ENCODE results near the gene USP13. TPM values are rescaled to one million over a fixed set of nuclear protein-coding genes. Genes with fewer than 3 reads are reported as not detected.

The USP13 gene
- total and polyA plus RNA-seq, 2 of the 13 experiments (the other 11 are each of a cell fraction or from before 2014, with no cell fraction given), result 15.9 to 36.7 TPM

DNA sequence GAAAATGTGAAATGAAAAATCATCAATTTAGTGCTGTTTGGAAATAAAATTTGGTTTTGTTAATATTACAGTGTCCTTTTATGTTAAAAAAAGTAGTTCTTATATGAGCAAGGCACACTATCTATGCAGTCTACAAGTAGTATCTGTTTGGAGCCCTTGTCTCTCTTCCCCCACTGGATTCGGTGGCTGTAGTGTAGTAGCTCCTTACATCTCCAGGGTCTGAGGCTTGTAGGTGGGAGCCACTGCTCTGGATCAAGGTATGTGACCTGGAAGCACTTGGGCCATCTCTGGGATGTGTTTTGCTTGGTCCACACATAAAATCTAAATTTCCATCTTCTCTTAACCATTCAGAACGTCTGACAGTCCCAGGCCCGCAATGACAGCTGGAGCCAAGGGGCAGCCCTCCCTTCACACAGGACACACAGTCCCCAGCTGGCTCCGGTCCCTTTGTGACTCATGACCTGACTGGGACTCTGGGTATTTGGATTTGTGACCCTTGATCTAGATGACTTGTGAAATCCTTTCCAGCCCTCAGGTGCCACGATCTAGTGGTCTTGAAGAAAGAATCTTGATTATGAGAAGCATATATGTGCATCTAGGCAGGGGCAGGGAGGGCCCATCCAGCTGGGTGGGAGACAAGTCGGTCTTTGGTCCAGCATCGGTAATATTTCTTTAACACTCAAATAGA, 80.0 kb downstream of the USP13 start (continued):
- TF ChIP-seq ZNF746 (CRISPR knock-in tag; IDR thresholded peaks at IDR 0.05) (no peak), SIN3A (IDR thresholded peaks at IDR 0.05; ENCODE audit: borderline replicate concordance, low read depth, low read length) (peak; percentile 68; the same call in 1 of the 2 replicates), CCDC6 (CRISPR knock-in tag; IDR thresholded peaks at IDR 0.05) (no peak), ZFP62 (CRISPR knock-in tag; IDR thresholded peaks at IDR 0.05) (no peak), ISX (CRISPR knock-in tag; conservative IDR thresholded peaks at IDR 0.05) (no peak), ZNF75D (CRISPR knock-in tag; IDR thresholded peaks at IDR 0.05; ENCODE audit: borderline replicate concordance) (no peak), IRF2 (CRISPR knock-in tag; IDR thresholded peaks at IDR 0.05) (peak; percentile 81), HNF4G (IDR thresholded peaks at IDR 0.05; ENCODE audit: borderline replicate concordance, low read depth, low read length) (peak; percentile 87), HNF4G (CRISPR knock-in tag; IDR thresholded peaks at IDR 0.05; ENCODE audit: borderline replicate concordance, low read depth) (peak; percentile 56; the same call in 1 of the 2 replicates), DMAP1 (CRISPR knock-in tag; IDR thresholded peaks at IDR 0.05) (0 out of 2 replicates have a peak, but pooled peaks have one; percentile 38), ZFP41 (CRISPR knock-in tag; IDR thresholded peaks at IDR 0.05; ENCODE audit: borderline replicate concordance) (no peak), SP5 (CRISPR knock-in tag; IDR thresholded peaks at IDR 0.05; ENCODE audit: borderline replicate concordance, low read depth) (0 out of 2 replicates have a peak, but pooled peaks have one; percentile 18), KDM6A (CRISPR knock-in tag; IDR thresholded peaks at IDR 0.05; ENCODE audit: low read depth) (no peak), ATF1 (CRISPR knock-in tag; IDR thresholded peaks at IDR 0.05) (0 out of 2 replicates have a peak, but pooled peaks have one; percentile 20), ZNF160 (CRISPR knock-in tag; IDR thresholded peaks at IDR 0.05) (no peak), ZNF451 (CRISPR knock-in tag; IDR thresholded peaks at IDR 0.05) (no peak), EED (CRISPR knock-in tag; IDR thresholded peaks at IDR 0.05) (no peak), ZSCAN20 (CRISPR knock-in tag; IDR thresholded peaks at IDR 0.05; ENCODE audit: borderline replicate concordance) (no peak), ZNF333 (CRISPR knock-in tag; IDR thresholded peaks at IDR 0.05; ENCODE audit: borderline replicate concordance) (no peak), SPEN (CRISPR knock-in tag; IDR thresholded peaks at IDR 0.05; ENCODE audit: low read depth) (no peak)
- TF ChIP-seq, protein P1, sequence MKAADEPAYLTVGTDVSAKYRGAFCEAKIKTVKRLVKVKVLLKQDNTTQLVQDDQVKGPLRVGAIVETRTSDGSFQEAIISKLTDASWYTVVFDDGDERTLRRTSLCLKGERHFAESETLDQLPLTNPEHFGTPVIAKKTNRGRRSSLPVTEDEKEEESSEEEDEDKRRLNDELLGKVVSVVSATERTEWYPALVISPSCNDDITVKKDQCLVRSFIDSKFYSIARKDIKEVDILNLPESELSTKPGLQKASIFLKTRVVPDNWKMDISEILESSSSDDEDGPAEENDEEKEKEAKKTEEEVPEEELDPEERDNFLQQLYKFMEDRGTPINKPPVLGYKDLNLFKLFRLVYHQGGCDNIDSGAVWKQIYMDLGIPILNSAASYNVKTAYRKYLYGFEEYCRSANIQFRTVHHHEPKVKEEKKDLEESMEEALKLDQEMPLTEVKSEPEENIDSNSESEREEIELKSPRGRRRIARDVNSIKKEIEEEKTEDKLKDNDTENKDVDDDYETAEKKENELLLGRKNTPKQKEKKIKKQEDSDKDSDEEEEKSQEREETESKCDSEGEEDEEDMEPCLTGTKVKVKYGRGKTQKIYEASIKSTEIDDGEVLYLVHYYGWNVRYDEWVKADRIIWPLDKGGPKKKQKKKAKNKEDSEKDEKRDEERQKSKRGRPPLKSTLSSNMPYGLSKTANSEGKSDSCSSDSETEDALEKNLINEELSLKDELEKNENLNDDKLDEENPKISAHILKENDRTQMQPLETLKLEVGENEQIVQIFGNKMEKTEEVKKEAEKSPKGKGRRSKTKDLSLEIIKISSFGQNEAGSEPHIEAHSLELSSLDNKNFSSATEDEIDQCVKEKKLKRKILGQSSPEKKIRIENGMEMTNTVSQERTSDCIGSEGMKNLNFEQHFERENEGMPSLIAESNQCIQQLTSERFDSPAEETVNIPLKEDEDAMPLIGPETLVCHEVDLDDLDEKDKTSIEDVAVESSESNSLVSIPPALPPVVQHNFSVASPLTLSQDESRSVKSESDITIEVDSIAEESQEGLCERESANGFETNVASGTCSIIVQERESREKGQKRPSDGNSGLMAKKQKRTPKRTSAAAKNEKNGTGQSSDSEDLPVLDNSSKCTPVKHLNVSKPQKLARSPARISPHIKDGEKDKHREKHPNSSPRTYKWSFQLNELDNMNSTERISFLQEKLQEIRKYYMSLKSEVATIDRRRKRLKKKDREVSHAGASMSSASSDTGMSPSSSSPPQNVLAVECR (CRISPR knock-in tag; IDR thresholded peaks at IDR 0.05; ENCODE audit: borderline replicate concordance), result peak; percentile 44
- TF ChIP-seq, protein P2, sequence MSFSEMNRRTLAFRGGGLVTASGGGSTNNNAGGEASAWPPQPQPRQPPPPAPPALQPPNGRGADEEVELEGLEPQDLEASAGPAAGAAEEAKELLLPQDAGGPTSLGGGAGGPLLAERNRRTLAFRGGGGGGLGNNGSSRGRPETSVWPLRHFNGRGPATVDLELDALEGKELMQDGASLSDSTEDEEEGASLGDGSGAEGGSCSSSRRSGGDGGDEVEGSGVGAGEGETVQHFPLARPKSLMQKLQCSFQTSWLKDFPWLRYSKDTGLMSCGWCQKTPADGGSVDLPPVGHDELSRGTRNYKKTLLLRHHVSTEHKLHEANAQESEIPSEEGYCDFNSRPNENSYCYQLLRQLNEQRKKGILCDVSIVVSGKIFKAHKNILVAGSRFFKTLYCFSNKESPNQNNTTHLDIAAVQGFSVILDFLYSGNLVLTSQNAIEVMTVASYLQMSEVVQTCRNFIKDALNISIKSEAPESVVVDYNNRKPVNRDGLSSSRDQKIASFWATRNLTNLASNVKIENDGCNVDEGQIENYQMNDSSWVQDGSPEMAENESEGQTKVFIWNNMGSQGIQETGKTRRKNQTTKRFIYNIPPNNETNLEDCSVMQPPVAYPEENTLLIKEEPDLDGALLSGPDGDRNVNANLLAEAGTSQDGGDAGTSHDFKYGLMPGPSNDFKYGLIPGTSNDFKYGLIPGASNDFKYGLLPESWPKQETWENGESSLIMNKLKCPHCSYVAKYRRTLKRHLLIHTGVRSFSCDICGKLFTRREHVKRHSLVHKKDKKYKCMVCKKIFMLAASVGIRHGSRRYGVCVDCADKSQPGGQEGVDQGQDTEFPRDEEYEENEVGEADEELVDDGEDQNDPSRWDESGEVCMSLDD (CRISPR knock-in tag; IDR thresholded peaks at IDR 0.05; ENCODE audit: borderline replicate concordance), result no peak
- TF ChIP-seq, protein P3, sequence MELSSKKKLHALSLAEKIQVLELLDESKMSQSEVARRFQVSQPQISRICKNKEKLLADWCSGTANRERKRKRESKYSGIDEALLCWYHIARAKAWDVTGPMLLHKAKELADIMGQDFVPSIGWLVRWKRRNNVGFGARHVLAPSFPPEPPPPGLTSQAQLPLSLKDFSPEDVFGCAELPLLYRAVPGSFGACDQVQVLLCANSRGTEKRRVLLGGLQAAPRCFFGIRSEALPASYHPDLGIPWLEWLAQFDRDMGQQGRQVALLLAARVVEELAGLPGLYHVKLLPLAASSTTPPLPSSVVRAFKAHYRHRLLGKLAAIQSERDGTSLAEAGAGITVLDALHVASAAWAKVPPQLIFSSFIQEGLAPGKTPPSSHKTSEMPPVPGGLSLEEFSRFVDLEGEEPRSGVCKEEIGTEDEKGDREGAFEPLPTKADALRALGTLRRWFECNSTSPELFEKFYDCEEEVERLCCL (CRISPR knock-in tag; IDR thresholded peaks at IDR 0.05; ENCODE audit: borderline replicate concordance), result no peak

Data from HepG2 (cell line).